ENCODE data around the gene FABP7.

DNA sequence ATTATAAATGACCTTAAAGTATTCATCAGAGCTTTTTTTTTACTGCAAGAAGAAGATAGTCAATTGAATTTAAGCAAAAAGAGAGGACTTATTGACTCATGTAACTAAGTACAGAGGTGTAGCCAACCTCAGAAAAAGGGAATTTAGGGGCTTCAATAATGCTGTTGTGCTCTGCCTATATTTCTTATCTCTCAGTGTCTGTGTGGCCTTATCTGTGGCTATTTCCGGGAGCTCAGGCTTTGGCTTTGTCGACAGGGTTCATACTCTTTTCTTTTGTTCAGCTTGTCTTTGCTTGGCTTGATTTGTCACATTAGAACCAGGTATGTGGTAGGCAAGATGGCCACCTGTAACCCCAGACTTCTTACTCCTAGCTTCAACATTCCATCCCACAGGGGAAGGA is 38.6 kb upstream of the FABP7 start:
- TF ChIP-seq FOXP2 (optimal IDR thresholded peaks at IDR 0.05; ENCODE audit: control extremely low read depth, extremely low read length, insufficient read depth): no peak
- TF ChIP-seq EZH2 (IDR thresholded peaks at IDR 0.05): no peak
- TF ChIP-seq POLR2AphosphoS5 (IDR thresholded peaks at IDR 0.05; ENCODE audit: borderline replicate concordance, low read depth, low read length): no peak
